Measurements from ENCODE around the gene CDKL2.

- TF ChIP-seq CTCF (conservative IDR thresholded peaks at IDR 0.05; ENCODE audit: low read depth, low read length) (no peak), POLR2A (IDR thresholded peaks at IDR 0.05; ENCODE audit: low read depth, low read length) (no peak), CEBPB (IDR thresholded peaks at IDR 0.05; ENCODE audit: low read depth, low read length) (no peak), RFX5 (IDR thresholded peaks at IDR 0.05; ENCODE audit: low read depth, low read length) (no peak), FOS (IDR thresholded peaks at IDR 0.05; ENCODE audit: low read depth, low read length) (no peak), NFE2L2 (IDR thresholded peaks at IDR 0.05; ENCODE audit: low read depth, low read length) (no peak), MAFK (IDR thresholded peaks at IDR 0.05; ENCODE audit: low read depth, low read length) (no peak), RAD21 (IDR thresholded peaks at IDR 0.05; ENCODE audit: low read length) (no peak), RCOR1 (IDR thresholded peaks at IDR 0.05; ENCODE audit: insufficient replicate concordance, low read length) (no peak), SMC3 (IDR thresholded peaks at IDR 0.05; ENCODE audit: low read depth, low read length) (no peak), CHD1 (IDR thresholded peaks at IDR 0.05; ENCODE audit: low read depth, low read length) (no peak)
- TF ChIP-seq, protein P1, sequence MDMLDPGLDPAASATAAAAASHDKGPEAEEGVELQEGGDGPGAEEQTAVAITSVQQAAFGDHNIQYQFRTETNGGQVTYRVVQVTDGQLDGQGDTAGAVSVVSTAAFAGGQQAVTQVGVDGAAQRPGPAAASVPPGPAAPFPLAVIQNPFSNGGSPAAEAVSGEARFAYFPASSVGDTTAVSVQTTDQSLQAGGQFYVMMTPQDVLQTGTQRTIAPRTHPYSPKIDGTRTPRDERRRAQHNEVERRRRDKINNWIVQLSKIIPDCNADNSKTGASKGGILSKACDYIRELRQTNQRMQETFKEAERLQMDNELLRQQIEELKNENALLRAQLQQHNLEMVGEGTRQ (IDR thresholded peaks at IDR 0.05; ENCODE audit: low read depth, low read length) = no peak
These were observed 43.6 kb upstream of the CDKL2 start for GRCh38 chr4:75673959-75674328.

All from IMR-90 (cell line).